Measurements from ENCODE around the gene RBP3. TPM values are rescaled to one million over a fixed set of nuclear protein-coding genes. Genes with fewer than 3 reads are reported as not detected.

Gene RBP3
- total and polyA plus RNA-seq, 3 donors from 2014 or later = 0.09 to 0.25 TPM; not detected in 1

DNA sequence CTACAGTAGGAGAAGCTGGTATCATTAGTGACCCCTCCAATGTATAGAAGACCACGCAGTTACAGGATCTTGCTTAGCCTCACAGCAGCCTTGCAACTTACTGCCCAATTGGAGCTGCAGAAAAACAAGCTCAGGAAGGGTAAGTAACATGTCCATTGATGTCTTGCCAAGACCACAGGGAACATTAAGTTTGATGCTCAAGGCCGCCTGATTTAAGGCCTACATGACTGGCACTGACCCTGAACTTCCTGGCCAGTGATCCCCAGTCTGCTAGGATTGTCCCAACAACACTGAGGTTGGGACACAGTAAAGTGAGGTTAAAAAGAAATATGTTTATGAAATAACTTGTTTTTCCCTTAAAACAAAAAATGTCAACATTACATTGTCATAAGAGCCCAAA lies 32.7 kb upstream of the RBP3 start:
- no peak for TF ChIP-seq POLR2A (IDR thresholded peaks at IDR 0.05)
- TF ChIP-seq, protein P1, sequence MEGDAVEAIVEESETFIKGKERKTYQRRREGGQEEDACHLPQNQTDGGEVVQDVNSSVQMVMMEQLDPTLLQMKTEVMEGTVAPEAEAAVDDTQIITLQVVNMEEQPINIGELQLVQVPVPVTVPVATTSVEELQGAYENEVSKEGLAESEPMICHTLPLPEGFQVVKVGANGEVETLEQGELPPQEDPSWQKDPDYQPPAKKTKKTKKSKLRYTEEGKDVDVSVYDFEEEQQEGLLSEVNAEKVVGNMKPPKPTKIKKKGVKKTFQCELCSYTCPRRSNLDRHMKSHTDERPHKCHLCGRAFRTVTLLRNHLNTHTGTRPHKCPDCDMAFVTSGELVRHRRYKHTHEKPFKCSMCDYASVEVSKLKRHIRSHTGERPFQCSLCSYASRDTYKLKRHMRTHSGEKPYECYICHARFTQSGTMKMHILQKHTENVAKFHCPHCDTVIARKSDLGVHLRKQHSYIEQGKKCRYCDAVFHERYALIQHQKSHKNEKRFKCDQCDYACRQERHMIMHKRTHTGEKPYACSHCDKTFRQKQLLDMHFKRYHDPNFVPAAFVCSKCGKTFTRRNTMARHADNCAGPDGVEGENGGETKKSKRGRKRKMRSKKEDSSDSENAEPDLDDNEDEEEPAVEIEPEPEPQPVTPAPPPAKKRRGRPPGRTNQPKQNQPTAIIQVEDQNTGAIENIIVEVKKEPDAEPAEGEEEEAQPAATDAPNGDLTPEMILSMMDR (IDR thresholded peaks at IDR 0.05) = no peak
- no peak overlapping the region for H3K27ac ChIP-seq
- intact Hi-C loops (cut with DNase I; ENCODE audit: low total_unique reads) = no loop called here
- H3K4me3 ChIP-seq = no peak overlapping the region
- no peaks in the 10 kb centered on the region for H3K9me3 ChIP-seq
- no peak for DNase-seq
- no peaks in the 10 kb centered on the region for H3K27me3 ChIP-seq
- WGBS, 2 donors = 62 to 91% methylated on average over 2 of the region's 2 CpGs
- H3K36me3 ChIP-seq (ENCODE audit: low read depth, missing control alignments) = no peaks in the 10 kb centered on the region
- H3K4me1 ChIP-seq = peaks cover 8% of the 10 kb centered on the region

DNA sequence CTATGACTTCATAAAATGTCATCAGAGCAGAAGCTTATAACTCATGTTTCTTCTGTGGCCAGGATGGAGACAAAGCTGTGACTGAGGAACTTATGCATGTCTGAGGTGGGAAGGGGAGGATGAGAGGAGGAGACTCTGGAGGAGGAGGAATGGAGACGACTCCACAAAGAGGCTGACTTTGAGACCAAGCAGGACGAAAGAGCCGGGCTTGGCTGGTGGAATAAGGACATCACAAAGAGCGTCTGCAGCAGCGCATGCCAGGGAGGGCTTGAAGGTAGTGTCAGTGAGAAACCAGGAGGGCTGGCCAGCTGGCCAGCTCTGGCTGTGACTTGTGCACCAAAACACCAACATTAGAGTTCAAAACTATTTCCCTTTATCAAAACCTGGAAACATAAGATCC lies 32.0 kb upstream of the RBP3 start:
- Histone ChIP-seq H3K9me3 (no peaks in the 10 kb centered on the region), H3K27ac (no peak overlapping the region), H3K36me3 (ENCODE audit: low read depth, missing control alignments) (no peaks in the 10 kb centered on the region), H3K4me1 (peaks cover 8% of the 10 kb centered on the region), H3K27me3 (no peaks in the 10 kb centered on the region), H3K4me3 (no peak overlapping the region)
- no peak for TF ChIP-seq POLR2A (IDR thresholded peaks at IDR 0.05)
- TF ChIP-seq, protein P1 (IDR thresholded peaks at IDR 0.05) = no peak
- intact Hi-C loops (cut with DNase I; ENCODE audit: low total_unique reads) = no loop called here
- 73 to 79% methylated on average over 5 of the region's 5 CpGs for WGBS, 2 donors
- no peak for DNase-seq

DNA sequence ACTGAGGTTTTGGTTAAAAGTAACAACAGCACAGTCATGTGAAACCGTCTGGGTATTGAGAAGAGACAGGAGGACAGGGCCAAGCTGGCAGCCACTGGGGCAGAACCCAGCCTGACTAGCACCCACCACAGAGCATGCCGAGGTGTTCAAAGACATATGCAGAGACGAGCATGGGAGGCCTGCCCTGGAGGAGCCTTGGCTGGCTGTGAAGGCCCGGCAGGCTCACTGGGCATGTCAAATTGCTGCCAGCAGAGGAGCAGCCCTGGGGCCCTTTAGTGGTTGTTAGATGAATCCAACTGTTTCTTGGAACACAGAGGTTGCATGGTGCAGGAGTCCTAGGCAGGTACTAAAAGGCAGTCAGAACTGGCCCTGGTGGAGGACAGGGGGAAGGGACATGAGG lies 30.9 kb upstream of the RBP3 start:
- intact Hi-C loops (cut with DNase I; ENCODE audit: low total_unique reads) = no loop called here
- WGBS, 2 donors = 82 to 83% methylated on average over 4 of the region's 4 CpGs
- H3K27ac ChIP-seq = no peak overlapping the region
- H3K36me3 ChIP-seq (ENCODE audit: low read depth, missing control alignments) = no peaks in the 10 kb centered on the region
- TF ChIP-seq, protein P1 (IDR thresholded peaks at IDR 0.05) = no peak
- TF ChIP-seq POLR2A (IDR thresholded peaks at IDR 0.05) = no peak
- no peaks in the 10 kb centered on the region for H3K9me3 ChIP-seq
- H3K27me3 ChIP-seq = no peaks in the 10 kb centered on the region
- DNase-seq = no peak
- no peak overlapping the region for H3K4me3 ChIP-seq
- H3K4me1 ChIP-seq = no peaks in the 10 kb centered on the region

DNA sequence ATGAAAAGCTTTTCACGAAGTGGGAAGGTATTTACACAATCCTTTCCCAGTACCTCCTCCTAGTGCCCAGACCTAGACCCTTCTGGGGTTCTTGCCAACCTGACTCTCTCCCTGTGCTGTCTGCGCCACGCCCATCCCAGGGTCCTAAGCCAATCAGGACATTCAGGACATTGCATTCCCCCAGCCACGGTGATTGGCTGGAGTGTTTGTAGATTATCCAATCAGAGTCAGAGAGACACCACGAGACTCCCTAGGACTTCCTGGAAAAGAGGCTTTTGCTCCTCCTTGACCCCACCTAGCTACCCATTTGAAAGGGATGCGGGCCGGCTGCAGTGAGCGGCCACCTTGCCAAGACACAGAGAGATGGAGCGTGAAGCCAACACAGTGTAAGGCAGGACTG lies 29.5 kb upstream of the RBP3 start:
- intact Hi-C loops (cut with DNase I; ENCODE audit: low total_unique reads) = no loop called here
- Histone ChIP-seq H3K36me3 (ENCODE audit: low read depth, missing control alignments) (no peaks in the 10 kb centered on the region), H3K27me3 (no peaks in the 10 kb centered on the region), H3K9me3 (no peaks in the 10 kb centered on the region), H3K27ac (no peak overlapping the region), H3K4me3 (peak overlapping the region; percentile 20 to 32), H3K4me1 (no peaks in the 10 kb centered on the region)
- TF ChIP-seq POLR2A (IDR thresholded peaks at IDR 0.05) = no peak
- WGBS, 2 donors = 62 to 76% methylated on average over 9 of the region's 9 CpGs
- peak; percentile 77 for DNase-seq

DNA sequence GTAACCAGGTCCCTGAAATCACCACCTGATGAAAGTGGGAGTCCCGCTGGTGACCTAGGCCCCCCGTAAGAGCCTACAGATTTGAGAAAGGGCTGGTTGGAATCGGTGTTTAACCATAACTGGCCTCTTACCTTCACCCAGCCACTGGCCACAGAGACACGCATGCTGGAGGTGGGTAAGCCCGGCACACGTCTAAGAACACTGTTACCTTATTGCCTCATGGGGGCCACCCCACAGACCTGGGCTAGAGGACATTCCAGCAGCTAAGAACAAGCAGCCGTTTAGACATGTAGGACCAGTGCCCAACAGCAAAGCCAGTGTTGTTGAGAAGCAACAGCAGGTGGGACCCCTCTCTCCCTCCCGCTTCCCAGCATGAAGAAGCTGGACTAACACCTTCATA lies 28.4 kb upstream of the RBP3 start:
- H3K4me3 ChIP-seq = no peak overlapping the region
- H3K27ac ChIP-seq = no peak overlapping the region
- H3K36me3 ChIP-seq (ENCODE audit: low read depth, missing control alignments) = no peaks in the 10 kb centered on the region
- no peaks in the 10 kb centered on the region for H3K27me3 ChIP-seq
- no peak for TF ChIP-seq POLR2A (IDR thresholded peaks at IDR 0.05)
- TF ChIP-seq, protein P1 (IDR thresholded peaks at IDR 0.05) = no peak
- 91 to 92% methylated on average over 3 to 8 of the region's 8 CpGs for WGBS, 2 donors
- intact Hi-C loops (cut with DNase I; ENCODE audit: low total_unique reads) = no loop called here
- no peaks in the 10 kb centered on the region for H3K4me1 ChIP-seq
- H3K9me3 ChIP-seq = no peaks in the 10 kb centered on the region
- DNase-seq = no peak
